ENCODE data around the gene DNM1. TPM values are rescaled to one million over a fixed set of nuclear protein-coding genes. Genes with fewer than 3 reads are reported as not detected.

The DNM1 gene
- total and polyA plus RNA-seq, 12 donors, result 2.1 to 13.7 (median 3.9) TPM

DNA sequence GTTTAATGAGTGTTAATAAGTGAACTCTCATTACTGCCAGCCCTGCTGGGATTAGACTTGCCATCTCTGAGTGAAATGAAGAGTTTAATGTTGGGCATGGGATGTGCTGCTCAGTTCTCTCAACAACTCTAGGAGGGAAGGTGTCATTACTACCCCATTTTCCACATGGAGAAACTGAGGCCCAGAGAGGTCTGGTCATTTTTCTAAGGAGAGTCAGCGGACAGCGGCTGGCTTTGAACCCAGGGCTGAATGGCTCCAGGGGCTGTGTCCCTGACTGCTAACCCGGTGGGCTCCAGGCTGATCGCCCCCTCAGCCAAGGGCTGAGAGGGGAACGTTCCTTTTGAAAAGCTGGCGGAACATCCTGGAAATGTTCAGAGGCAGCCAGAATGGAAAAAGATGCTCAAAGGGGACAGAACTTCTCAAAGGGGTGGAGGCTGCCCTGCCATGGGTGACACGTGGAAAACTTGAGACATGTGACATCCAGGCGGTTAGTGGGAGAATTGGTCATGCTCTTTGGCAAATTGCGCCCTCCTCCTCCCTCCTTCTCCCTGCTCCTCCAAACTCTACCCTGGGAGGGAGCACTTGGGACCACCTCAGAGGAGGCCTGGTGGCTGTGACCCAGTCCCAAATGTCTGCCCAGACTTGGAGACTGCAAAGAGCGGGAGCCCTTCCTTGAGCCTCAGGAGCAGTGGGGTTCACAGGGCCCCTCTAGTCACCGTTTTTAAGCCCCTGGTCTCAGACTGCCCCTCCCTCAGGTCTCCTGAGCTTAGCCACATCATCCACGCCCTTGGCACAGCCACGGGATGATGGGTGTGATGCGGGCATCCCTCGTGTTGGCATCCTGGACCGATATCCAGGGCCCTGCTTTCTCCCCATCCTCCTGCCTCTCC, 28.7 kb downstream of the DNM1 start:
- Histone ChIP-seq H3K9me3 (no peaks in the 10 kb centered on the region), H3K27ac (peak overlapping the region in 4 of 10 donors; percentile 4 to 50 (median 38)), H3K4me3 (no peak overlapping the region), H3K27me3 (no peaks in the 10 kb centered on the region), H3K36me3 (no peaks in the 10 kb centered on the region), H3K4me1 (no peaks in the 10 kb centered on the region)
- TF ChIP-seq, protein P1, sequence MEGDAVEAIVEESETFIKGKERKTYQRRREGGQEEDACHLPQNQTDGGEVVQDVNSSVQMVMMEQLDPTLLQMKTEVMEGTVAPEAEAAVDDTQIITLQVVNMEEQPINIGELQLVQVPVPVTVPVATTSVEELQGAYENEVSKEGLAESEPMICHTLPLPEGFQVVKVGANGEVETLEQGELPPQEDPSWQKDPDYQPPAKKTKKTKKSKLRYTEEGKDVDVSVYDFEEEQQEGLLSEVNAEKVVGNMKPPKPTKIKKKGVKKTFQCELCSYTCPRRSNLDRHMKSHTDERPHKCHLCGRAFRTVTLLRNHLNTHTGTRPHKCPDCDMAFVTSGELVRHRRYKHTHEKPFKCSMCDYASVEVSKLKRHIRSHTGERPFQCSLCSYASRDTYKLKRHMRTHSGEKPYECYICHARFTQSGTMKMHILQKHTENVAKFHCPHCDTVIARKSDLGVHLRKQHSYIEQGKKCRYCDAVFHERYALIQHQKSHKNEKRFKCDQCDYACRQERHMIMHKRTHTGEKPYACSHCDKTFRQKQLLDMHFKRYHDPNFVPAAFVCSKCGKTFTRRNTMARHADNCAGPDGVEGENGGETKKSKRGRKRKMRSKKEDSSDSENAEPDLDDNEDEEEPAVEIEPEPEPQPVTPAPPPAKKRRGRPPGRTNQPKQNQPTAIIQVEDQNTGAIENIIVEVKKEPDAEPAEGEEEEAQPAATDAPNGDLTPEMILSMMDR (IDR thresholded peaks at IDR 0.05), result no peak
- intact Hi-C loops (cut with DNase I), result no loop called here
- no peak for DNase-seq
- peak in 7 of 8 donors; percentile 37 to 79 (median 62) for ATAC-seq
- WGBS, 2 donors, result 73 to 75% methylated on average over 16 of the region's 16 CpGs

DNA sequence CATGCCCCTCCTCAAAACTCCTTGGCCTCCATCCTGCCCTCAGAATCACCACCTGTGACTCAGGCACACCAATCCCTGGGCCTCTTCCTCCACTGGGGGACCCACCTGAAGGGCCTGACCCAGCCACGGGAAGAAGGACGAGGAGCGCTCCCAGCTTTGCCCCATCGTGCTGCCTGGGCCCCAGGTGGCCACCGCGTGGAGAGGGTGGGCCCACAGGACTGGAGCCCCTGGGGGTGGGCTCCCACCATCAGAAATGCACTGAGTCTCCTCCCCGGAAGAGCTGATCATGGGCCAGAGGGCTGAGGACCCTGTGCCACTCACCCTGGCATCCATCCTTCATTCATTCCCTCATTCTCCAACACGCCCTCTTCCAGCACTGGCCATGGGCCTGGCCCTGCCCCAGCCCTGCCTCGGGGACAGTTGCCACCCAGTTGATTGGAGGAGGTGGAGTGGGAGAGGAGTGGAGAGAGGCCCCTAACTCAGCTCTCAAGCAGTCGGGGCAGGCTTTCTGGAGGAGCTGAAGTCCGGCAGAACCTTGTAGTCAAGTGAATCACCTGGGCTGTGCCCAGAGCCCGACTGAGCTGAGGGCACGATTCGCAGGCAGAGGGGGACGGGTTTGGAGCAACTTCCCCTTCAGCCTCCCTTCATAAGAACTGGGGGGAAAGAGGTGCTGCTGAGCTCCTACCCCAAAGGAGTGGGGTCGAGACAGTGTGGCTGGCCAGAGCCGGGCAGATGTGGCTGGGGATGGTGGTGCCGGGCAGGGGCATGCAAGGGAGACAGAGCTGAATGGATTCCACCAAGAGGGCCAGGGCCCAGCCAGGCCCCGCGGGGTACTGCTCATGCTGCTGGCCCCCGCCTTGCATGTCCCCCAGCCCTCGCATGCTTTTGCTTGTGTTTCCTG, 29.6 kb downstream of the DNM1 start:
- Histone ChIP-seq H3K4me1 (no peaks in the 10 kb centered on the region), H3K36me3 (no peaks in the 10 kb centered on the region), H3K4me3 (no peak overlapping the region), H3K27me3 (no peaks in the 10 kb centered on the region), H3K9me3 (no peaks in the 10 kb centered on the region), H3K27ac (peak overlapping the region in 3 of 10 donors; percentile 31 to 50 (median 44))
- intact Hi-C loops (cut with DNase I), result no loop called here
- DNase-seq (no peak), ATAC-seq (peak in 4 of 8 donors; percentile 18 to 40 (median 26))
- 86 to 87% methylated on average over 22 of the region's 22 CpGs for WGBS, 2 donors
- TF ChIP-seq, protein P1 (IDR thresholded peaks at IDR 0.05), result no peak

DNA sequence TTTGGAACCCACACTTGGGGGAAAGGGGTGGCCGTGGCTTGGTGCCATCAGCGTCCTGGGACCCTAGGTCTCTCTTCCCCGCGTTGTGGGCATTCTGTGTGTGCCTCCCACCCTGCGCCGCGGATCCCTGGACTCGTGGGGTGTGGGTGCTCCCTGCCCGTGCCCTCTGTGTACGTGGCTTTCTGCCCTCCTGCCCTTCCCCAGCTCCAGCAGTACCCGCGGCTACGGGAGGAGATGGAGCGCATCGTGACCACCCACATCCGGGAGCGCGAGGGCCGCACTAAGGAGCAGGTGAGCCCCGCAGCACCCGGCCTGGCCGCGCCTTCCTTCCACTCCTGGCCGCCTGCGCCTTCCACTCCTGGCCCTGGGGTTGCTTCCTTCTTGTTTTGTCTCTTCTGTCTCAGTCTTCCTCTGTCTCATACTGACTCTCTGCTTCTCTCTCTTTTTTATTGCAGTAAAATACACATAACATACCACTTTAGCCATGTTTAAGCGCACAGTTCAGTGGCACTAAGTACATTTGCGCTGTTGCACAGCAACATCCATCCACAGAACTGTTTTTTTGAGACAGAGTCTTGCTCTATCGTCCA, 30.7 kb downstream of the DNM1 start:
- TF ChIP-seq, protein P1 (IDR thresholded peaks at IDR 0.05), result no peak
- peak in 1 of 8 donors; percentile 12 for ATAC-seq
- intact Hi-C loops (cut with DNase I), result no loop called here
- Histone ChIP-seq H3K4me3 (no peak overlapping the region), H3K9me3 (no peaks in the 10 kb centered on the region), H3K27me3 (no peaks in the 10 kb centered on the region), H3K36me3 (no peaks in the 10 kb centered on the region), H3K4me1 (no peaks in the 10 kb centered on the region), H3K27ac (no peak overlapping the region)
- WGBS, 2 donors, result 86% methylated on average over 27 to 28 of the region's 28 CpGs
- DNase-seq, result no peak

DNA sequence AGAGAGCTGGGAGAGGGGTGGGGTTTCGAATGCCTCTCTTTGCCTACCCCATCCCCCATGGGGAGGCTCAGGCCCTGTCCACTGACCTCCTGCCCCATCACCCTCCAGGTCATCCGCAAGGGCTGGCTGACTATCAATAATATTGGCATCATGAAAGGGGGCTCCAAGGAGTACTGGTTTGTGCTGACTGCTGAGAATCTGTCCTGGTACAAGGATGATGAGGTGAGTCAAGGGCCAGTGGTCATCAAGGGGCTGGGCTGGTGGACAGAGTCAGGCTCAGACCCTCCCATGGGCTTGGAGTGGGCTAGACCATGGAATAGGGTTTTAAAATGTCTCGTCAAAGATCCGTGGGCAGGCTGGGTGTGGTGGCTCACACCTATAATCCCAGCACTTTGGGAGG, 38.9 kb downstream of the DNM1 start:
- ATAC-seq, result no peak
- intact Hi-C loops (cut with DNase I), result loop anchor here in 1 of 10 donors (2.0 kb wide), 1 partner anchor 39 kb away; the partner anchor contains the start of gene DNM1
- Histone ChIP-seq H3K36me3 (peaks cover 0 to 4% (median 0%) of the 10 kb centered on the region in 9 donors), H3K27me3 (no peaks in the 10 kb centered on the region), H3K4me1 (peaks cover 7 to 38% (median 18%) of the 10 kb centered on the region in 9 donors), H3K27ac (peak overlapping the region in 8 of 10 donors; percentile 63 to 86 (median 76)), H3K4me3 (no peak overlapping the region), H3K9me3 (no peaks in the 10 kb centered on the region)
- DNase-seq, result no peak
- 86 to 89% methylated on average over 4 of the region's 4 CpGs for WGBS, 2 donors
- TF ChIP-seq, protein P1 (IDR thresholded peaks at IDR 0.05), result no peak

Data from heart right ventricle (tissue), 16 donors.